ENCODE measurements around the gene ZNF710.

The ZNF710 gene

DNA sequence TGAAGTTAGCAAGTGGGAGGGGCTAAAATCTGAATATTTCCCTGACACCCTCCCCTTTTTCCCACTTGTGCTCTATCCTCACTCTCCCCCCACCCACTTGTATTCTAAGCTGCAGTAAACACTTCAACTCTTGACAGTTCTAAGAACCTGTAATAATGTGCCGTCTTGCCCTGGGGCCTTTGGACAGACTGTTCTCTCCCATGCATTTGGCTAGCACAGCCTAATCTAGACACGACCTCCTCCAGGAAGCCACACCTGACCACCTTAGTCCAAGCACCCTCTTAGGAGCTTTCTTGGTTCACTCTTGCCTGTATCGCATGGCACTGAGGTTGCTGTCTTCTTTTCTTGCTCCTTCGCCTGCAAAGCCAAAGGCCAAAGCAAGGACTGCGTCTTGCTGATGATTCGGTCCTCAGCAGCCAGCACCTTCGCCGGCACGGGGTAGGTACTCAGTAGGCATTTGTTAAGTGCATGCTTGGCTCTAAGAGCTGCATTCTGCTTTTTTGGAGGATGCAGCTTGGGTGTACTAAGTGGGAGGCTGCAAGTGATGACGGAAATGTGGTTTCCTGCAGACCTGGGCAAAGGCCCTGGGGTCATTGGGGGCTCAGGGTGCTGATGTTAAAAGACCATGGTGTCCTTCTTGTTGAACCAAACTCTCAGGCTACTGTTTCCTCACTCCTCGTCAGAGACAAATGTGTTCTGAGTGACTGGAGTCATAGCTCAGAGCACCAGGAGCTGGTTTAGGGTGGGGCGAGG is 2.0 kb upstream of the ZNF710 start:
- TF ChIP-seq, protein P1, sequence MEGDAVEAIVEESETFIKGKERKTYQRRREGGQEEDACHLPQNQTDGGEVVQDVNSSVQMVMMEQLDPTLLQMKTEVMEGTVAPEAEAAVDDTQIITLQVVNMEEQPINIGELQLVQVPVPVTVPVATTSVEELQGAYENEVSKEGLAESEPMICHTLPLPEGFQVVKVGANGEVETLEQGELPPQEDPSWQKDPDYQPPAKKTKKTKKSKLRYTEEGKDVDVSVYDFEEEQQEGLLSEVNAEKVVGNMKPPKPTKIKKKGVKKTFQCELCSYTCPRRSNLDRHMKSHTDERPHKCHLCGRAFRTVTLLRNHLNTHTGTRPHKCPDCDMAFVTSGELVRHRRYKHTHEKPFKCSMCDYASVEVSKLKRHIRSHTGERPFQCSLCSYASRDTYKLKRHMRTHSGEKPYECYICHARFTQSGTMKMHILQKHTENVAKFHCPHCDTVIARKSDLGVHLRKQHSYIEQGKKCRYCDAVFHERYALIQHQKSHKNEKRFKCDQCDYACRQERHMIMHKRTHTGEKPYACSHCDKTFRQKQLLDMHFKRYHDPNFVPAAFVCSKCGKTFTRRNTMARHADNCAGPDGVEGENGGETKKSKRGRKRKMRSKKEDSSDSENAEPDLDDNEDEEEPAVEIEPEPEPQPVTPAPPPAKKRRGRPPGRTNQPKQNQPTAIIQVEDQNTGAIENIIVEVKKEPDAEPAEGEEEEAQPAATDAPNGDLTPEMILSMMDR (IDR thresholded peaks at IDR 0.05; ENCODE audit: low read depth, low read length, missing control alignments) = no peak
- no peak overlapping the region for H3K4me3 ChIP-seq (ENCODE audit: low read depth, low read length)
- no peak for DNase-seq
- no peaks in the 10 kb centered on the region for H3K27me3 ChIP-seq (replicated peaks)
- no peaks in the 10 kb centered on the region for H3K36me3 ChIP-seq (replicated peaks)
- in situ Hi-C loops (cut with HindIII; ENCODE audit: low pct_ligation_motif_present, low sequenced_read_pairs) = no loop called here
- no peak overlapping the region for H3K27ac ChIP-seq

DNA sequence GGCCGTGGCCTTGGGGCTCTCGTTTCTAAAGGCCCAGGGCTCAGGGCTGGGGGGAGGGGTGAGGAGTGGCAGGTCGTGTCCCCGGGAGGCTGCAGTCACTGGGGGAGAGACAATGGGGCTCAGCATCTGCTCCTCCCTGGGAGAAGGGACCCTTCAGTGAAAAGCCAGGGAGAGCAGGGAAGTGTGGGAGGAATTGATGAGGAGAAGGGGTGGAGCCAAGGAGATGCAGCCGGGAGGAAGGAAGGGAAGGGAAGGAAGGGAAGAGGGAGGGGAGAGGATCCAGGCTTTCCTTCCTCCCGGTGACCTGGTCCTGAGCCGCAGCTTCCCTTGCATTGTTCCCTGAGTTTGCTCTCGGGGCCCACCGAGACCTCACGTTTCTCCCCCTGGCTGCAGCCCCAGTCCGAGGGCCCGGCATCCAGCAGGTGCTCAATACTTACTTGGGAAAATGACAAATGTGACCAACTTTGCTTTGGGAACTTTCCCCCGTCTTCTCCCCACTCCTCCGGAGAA is 1.4 kb upstream of the ZNF710 start:
- no peak for DNase-seq
- H3K36me3 ChIP-seq (replicated peaks) = no peaks in the 10 kb centered on the region
- H3K4me3 ChIP-seq (ENCODE audit: low read depth, low read length) = peak overlapping the region; percentile 64
- no peaks in the 10 kb centered on the region for H3K27me3 ChIP-seq (replicated peaks)
- in situ Hi-C loops (cut with HindIII; ENCODE audit: low pct_ligation_motif_present, low sequenced_read_pairs) = no loop called here
- H3K27ac ChIP-seq = no peak overlapping the region
- TF ChIP-seq, protein P1 (IDR thresholded peaks at IDR 0.05; ENCODE audit: low read depth, low read length, missing control alignments) = no peak

DNA sequence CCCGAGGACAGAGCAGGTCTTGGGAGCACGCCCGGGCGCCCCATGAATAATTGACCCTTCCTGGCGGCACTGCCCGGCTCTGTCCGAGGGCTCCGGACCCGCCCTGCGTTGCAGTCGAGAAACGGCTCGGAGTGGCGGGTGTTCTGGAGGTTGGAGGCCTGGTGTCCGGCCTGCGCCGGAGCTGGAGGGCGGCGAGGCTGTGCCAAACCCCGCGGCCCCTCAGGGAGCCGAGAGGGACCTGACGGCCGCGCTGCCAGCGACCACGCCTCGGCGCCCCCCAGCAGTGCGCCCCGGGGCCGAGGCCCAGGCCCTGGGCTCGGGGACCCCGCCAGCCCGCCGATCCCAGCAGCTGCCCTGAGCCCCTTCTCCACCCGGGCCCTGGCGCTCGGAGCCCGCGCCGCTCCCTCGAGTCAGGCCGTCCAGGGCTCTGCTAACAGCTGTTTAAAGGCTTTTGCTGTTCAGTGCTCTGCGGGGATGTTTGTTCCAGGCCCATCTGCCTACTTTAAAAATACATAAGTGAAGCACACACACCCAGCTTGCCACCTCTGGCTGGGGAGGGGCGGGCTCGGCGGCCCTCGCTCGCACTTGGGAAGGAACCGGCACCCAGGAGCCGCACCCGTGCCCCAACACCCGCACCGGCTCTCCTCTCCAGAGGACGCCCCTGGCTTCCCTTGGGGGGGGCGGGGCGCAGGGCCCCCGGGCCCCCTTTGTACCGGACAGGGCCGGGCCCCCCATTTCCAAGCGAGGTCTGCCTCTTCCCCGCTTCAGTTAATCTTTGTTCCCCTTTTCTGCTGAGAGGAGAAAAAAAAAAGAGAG is 730 bp upstream of the ZNF710 start:
- TF ChIP-seq, protein P1 (IDR thresholded peaks at IDR 0.05; ENCODE audit: low read depth, low read length, missing control alignments) = no peak
- Histone ChIP-seq H3K27me3 (replicated peaks) (no peaks in the 10 kb centered on the region), H3K36me3 (replicated peaks) (no peaks in the 10 kb centered on the region), H3K27ac (peak overlapping the region; percentile 48), H3K4me3 (ENCODE audit: low read depth, low read length) (peak overlapping the region; percentile 64)
- DNase-seq = no peak
- in situ Hi-C loops (cut with HindIII; ENCODE audit: low pct_ligation_motif_present, low sequenced_read_pairs) = no loop called here

DNA sequence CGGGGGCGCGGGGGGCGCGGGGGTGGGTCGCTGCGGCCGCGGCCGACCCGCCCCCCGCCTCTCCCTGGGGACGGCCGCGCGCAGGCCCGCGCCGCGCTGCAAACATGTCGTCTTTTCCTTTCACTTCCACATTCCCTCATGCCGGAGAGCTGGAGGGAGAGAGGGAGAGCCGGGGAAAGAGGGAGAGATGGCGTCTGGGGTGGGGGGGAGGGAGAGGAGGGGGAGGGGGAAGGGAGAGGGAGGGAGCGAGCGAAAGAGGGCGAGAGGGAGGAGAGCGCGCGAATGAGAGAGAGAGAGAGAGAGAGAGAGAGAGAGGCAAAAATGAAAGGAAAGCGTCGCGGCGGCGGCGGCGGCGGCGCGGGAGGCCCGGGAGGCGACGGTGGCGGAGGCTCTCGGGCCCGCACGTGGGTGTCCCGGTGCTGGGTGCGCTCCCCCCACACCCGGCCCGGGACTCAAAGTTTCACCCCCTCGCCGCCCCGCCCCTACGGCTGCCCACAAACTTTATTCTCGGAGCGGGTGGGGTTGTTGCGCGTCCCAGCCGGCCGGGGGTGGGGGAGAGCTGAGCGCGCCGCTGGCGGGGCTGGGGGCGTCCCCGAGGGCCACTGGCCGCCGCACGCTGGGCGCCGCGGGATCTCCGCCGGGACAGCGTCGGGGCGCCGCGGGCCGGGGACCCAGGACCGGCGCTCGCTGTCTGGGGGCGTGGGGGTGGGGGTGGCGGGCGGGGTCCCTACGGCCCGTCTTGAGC is 731 bp downstream of the ZNF710 start:
- TF ChIP-seq, protein P1 (IDR thresholded peaks at IDR 0.05; ENCODE audit: low read depth, low read length, missing control alignments) = no peak
- H3K4me3 ChIP-seq (ENCODE audit: low read depth, low read length) = peak overlapping the region; percentile 68
- peak; percentile 35 for DNase-seq
- no peaks in the 10 kb centered on the region for H3K27me3 ChIP-seq (replicated peaks)
- peak overlapping the region; percentile 71 for H3K27ac ChIP-seq
- in situ Hi-C loops (cut with HindIII; ENCODE audit: low pct_ligation_motif_present, low sequenced_read_pairs) = no loop called here
- no peaks in the 10 kb centered on the region for H3K36me3 ChIP-seq (replicated peaks)

DNA sequence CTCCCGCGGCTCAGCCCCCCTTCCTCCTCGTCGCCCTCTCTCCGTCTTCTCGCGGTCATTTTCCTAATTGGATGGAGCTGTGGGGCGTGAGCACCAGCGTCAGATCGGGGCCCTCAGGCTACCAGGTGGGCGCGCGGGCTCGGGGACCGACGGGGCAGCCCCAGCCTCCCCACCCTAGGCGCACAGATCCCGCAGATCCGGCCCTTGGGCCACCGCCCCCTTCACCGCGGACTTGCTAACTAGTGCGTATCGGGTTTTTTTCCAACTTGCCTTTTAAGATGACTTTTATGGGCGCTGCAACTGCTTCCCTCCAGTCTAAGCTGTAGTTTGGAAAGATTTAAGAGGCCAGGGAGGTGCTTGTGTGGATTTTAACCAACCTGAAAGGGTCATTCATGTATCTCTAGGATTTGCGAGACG is 1.3 kb downstream of the ZNF710 start:
- in situ Hi-C loops (cut with HindIII; ENCODE audit: low pct_ligation_motif_present, low sequenced_read_pairs) = no loop called here
- Histone ChIP-seq H3K27me3 (replicated peaks) (no peaks in the 10 kb centered on the region), H3K27ac (no peak overlapping the region), H3K4me3 (ENCODE audit: low read depth, low read length) (peak overlapping the region; percentile 68), H3K36me3 (replicated peaks) (no peaks in the 10 kb centered on the region)
- TF ChIP-seq, protein P1 (IDR thresholded peaks at IDR 0.05; ENCODE audit: low read depth, low read length, missing control alignments) = no peak
- no peak for DNase-seq

Measured in brain microvascular endothelial cell (primary cell).